Measurements from ENCODE around the gene RGS7. TPM values are rescaled to one million over a fixed set of nuclear protein-coding genes. Genes with fewer than 3 reads are reported as not detected.
"Not testable (repeated sequence)": the region's sequence is repeated elsewhere in the genome, so short reads cannot be mapped to it uniquely, and the experiment has no call there.

RGS7 gene
- total and polyA plus RNA-seq, 2 experiments from 2014 or later: 0.22 to 0.73 TPM

- no peak overlapping the region for H3K4me2 ChIP-seq
- H3K27ac ChIP-seq: no peak overlapping the region
- DNase-seq (ENCODE audit: low spot score): peak; percentile 65
- H3K36me3 ChIP-seq (replicated peaks; ENCODE audit: insufficient read depth, low read depth): no peaks in the 10 kb centered on the region
- no peak overlapping the region for H2AFZ ChIP-seq
- no peaks in the 10 kb centered on the region for H3K9me2 ChIP-seq (replicated peaks; ENCODE audit: insufficient read depth)
- WGBS (ENCODE audit: low lambda C conversion rate, missing lambda C conversion rate): 62% methylated on average over 15 of the region's 15 CpGs
- H3K9me3 ChIP-seq (ENCODE audit: low read depth): no peaks in the 10 kb centered on the region
- no peak for TF ChIP-seq EZH2 (IDR thresholded peaks at IDR 0.05; ENCODE audit: borderline replicate concordance)
- peak; percentile 88 for TF ChIP-seq CTCF (IDR thresholded peaks at IDR 0.05; ENCODE audit: poor library complexity)
- no peaks in the 10 kb centered on the region for H4K20me1 ChIP-seq (ENCODE audit: insufficient read depth, poor library complexity, severe bottlenecking)
- H3K79me2 ChIP-seq: no peaks in the 10 kb centered on the region
- H3K27me3 ChIP-seq: no peaks in the 10 kb centered on the region
- H3K4me1 ChIP-seq (ENCODE audit: insufficient read depth): no peaks in the 10 kb centered on the region
- H3K4me3 ChIP-seq: no peak overlapping the region
These were observed 468.8 kb downstream of the RGS7 start for GRCh38 chr1:240888039-240888786.

- H2AFZ ChIP-seq: no peak overlapping the region
- H4K20me1 ChIP-seq (ENCODE audit: insufficient read depth, poor library complexity, severe bottlenecking): no peaks in the 10 kb centered on the region
- no peaks in the 10 kb centered on the region for H3K9me3 ChIP-seq (ENCODE audit: low read depth)
- H3K9me2 ChIP-seq (replicated peaks; ENCODE audit: insufficient read depth): no peaks in the 10 kb centered on the region
- H3K79me2 ChIP-seq: no peaks in the 10 kb centered on the region
- H3K36me3 ChIP-seq (replicated peaks; ENCODE audit: insufficient read depth, low read depth): no peaks in the 10 kb centered on the region
- no peak for DNase-seq (ENCODE audit: low spot score)
- H3K27me3 ChIP-seq: no peaks in the 10 kb centered on the region
- 78% methylated on average over 3 of the region's 3 CpGs for WGBS (ENCODE audit: low lambda C conversion rate, missing lambda C conversion rate)
- TF ChIP-seq EZH2phosphoT487 (IDR thresholded peaks at IDR 0.05; ENCODE audit: low read depth, severe bottlenecking, unreplicated experiment) (no peak), CTCF (IDR thresholded peaks at IDR 0.05; ENCODE audit: poor library complexity) (no peak), EZH2 (IDR thresholded peaks at IDR 0.05; ENCODE audit: borderline replicate concordance) (no peak)
- H3K4me3 ChIP-seq: no peak overlapping the region
- no peaks in the 10 kb centered on the region for H3K4me1 ChIP-seq (ENCODE audit: insufficient read depth)
- H3K27ac ChIP-seq: no peak overlapping the region
- no peak overlapping the region for H3K4me2 ChIP-seq
These were observed 473.5 kb downstream of the RGS7 start for GRCh38 chr1:240883490-240883889.

- not testable (repeated sequence) for H2AFZ ChIP-seq; DNase-seq (ENCODE audit: low spot score); H3K27me3 ChIP-seq; H4K20me1 ChIP-seq (ENCODE audit: insufficient read depth, poor library complexity, severe bottlenecking); H3K27ac ChIP-seq; H3K36me3 ChIP-seq (replicated peaks; ENCODE audit: insufficient read depth, low read depth); H3K4me2 ChIP-seq; H3K4me3 ChIP-seq; H3K79me2 ChIP-seq; H3K4me1 ChIP-seq (ENCODE audit: insufficient read depth); H3K9me2 ChIP-seq (replicated peaks; ENCODE audit: insufficient read depth); H3K9me3 ChIP-seq (ENCODE audit: low read depth)
- WGBS (ENCODE audit: low lambda C conversion rate, missing lambda C conversion rate): 94% methylated on average over 6 of the region's 6 CpGs
These were observed 474.2 kb downstream of the RGS7 start for GRCh38 chr1:240882656-240883308.

- no peaks in the 10 kb centered on the region for H3K9me2 ChIP-seq (replicated peaks; ENCODE audit: insufficient read depth)
- no peaks in the 10 kb centered on the region for H4K20me1 ChIP-seq (ENCODE audit: insufficient read depth, poor library complexity, severe bottlenecking)
- H2AFZ ChIP-seq: no peak overlapping the region
- no peaks in the 10 kb centered on the region for H3K27me3 ChIP-seq
- TF ChIP-seq EZH2phosphoT487 (IDR thresholded peaks at IDR 0.05; ENCODE audit: low read depth, severe bottlenecking, unreplicated experiment) (no peak), EZH2 (IDR thresholded peaks at IDR 0.05; ENCODE audit: borderline replicate concordance) (no peak), CTCF (IDR thresholded peaks at IDR 0.05; ENCODE audit: poor library complexity) (no peak)
- 93% methylated on average over 1 of the region's 1 CpG for WGBS (ENCODE audit: low lambda C conversion rate, missing lambda C conversion rate)
- no peaks in the 10 kb centered on the region for H3K36me3 ChIP-seq (replicated peaks; ENCODE audit: insufficient read depth, low read depth)
- H3K27ac ChIP-seq: no peak overlapping the region
- H3K4me2 ChIP-seq: no peak overlapping the region
- no peak overlapping the region for H3K4me3 ChIP-seq
- no peaks in the 10 kb centered on the region for H3K79me2 ChIP-seq
- no peak for DNase-seq (ENCODE audit: low spot score)
- no peaks in the 10 kb centered on the region for H3K9me3 ChIP-seq (ENCODE audit: low read depth)
- no peaks in the 10 kb centered on the region for H3K4me1 ChIP-seq (ENCODE audit: insufficient read depth)
These were observed 478.4 kb downstream of the RGS7 start for GRCh38 chr1:240878631-240879030.

Data from hepatocyte (in vitro differentiated cells).